WTC11 (cell line): ENCODE results near the gene GUF1. TPM values are rescaled to one million over a fixed set of nuclear protein-coding genes. Genes with fewer than 3 reads are reported as not detected.

ENCODE experiments used
- ATAC-seq: fragments of 200-7000 bp; cut with Tn5 transposase; 2 replicates; pipeline ENCODE4 v1.10.0; 2021; ENCODE audit warnings: mild to moderate bottlenecking, moderate library complexity
- CTCF ChIA-PET: fragments of 300-600 bp; sonication (Branson Sonifier 250); formaldehyde crosslinking; loops from one replicate; lab custom pipeline; 2021; ENCODE audit warnings: antibody characterized with exemption; lab: Charles Lee
- POLR2A ChIA-PET: fragments of 350-600 bp; sonication (Branson Sonifier 250); formaldehyde crosslinking; loops from one replicate; lab custom pipeline; 2021; ENCODE audit warnings: antibody characterized with exemption; lab: Charles Lee
- DNase-seq: peaks from one replicate; pipeline ENCODE4 v3.0.0; 2021; ENCODE audit warnings: low spot score
- H3K27ac Mint-ChIP-seq: 2 replicates; pipeline ENCODE4 v1.8.0; 2021; ENCODE audit warnings: mixed read lengths
- H3K27me3 Mint-ChIP-seq: 2 replicates; pipeline ENCODE4 v1.8.0; 2021; ENCODE audit warnings: low read depth, mild to moderate bottlenecking, moderate library complexity, mixed read lengths
- H3K36me3 Mint-ChIP-seq: 2 replicates; pipeline ENCODE4 v1.8.0; 2021; ENCODE audit warnings: mixed read lengths
- H3K4me1 Mint-ChIP-seq: 2 replicates; pipeline ENCODE4 v1.8.0; 2022; ENCODE audit warnings: mixed read lengths
- H3K4me3 Mint-ChIP-seq: 2 replicates; pipeline ENCODE4 v1.8.0; 2021; ENCODE audit warnings: mild to moderate bottlenecking, moderate library complexity, mixed read lengths
- H3K9me3 Mint-ChIP-seq: 2 replicates; pipeline ENCODE4 v1.8.0; 2021; ENCODE audit warnings: mixed read lengths
- AFF4 ChIP-seq: sonication (generic); formaldehyde crosslinking; IDR thresholded peaks from 2 replicates; pipeline ENCODE4 v1.8.1; 2023; ENCODE audit warnings: mild to moderate bottlenecking, missing genetic modification reagents, borderline replicate concordance
- ATF6 ChIP-seq: sonication (generic); formaldehyde crosslinking; IDR thresholded peaks from 2 replicates; pipeline ENCODE4 v1.8.1; 2023; ENCODE audit warnings: mild to moderate bottlenecking, missing genetic modification reagents
- CTCF ChIP-seq: fragments of 200-600 bp; IDR thresholded peaks from 2 replicates; pipeline ENCODE4 v1.8.0; 2022; ENCODE audit warnings: antibody characterized with exemption
- ESRRA ChIP-seq: sonication (generic); formaldehyde crosslinking; IDR thresholded peaks from 2 replicates; pipeline ENCODE4 v1.8.1; 2022; ENCODE audit warnings: mild to moderate bottlenecking, missing genetic modification reagents, borderline replicate concordance
- ETV6 ChIP-seq: sonication (generic); formaldehyde crosslinking; IDR thresholded peaks from 2 replicates; pipeline ENCODE4 v1.8.1; 2022; ENCODE audit warnings: mild to moderate bottlenecking, missing genetic modification reagents
- FOXK1 ChIP-seq: sonication (generic); formaldehyde crosslinking; IDR thresholded peaks from 2 replicates; pipeline ENCODE4 v1.8.0; 2022; ENCODE audit warnings: mild to moderate bottlenecking, moderate library complexity, missing genetic modification reagents
- HMGXB4 ChIP-seq: sonication (generic); formaldehyde crosslinking; IDR thresholded peaks from 2 replicates; pipeline ENCODE4 v1.8.1; 2023; ENCODE audit warnings: mild to moderate bottlenecking, moderate library complexity, missing genetic modification reagents
- IRF2 ChIP-seq: sonication (generic); formaldehyde crosslinking; IDR thresholded peaks from 2 replicates; pipeline ENCODE4 v1.8.0; 2022; ENCODE audit warnings: low read depth, missing genetic modification reagents, borderline replicate concordance
- KAT7 ChIP-seq: sonication (generic); formaldehyde crosslinking; IDR thresholded peaks from 2 replicates; pipeline ENCODE4 v1.8.1; 2023; ENCODE audit warnings: missing genetic modification reagents, mild to moderate bottlenecking, borderline replicate concordance
- MAX ChIP-seq: sonication (generic); formaldehyde crosslinking; IDR thresholded peaks from 2 replicates; pipeline ENCODE4 v1.8.0; 2022; ENCODE audit warnings: mild to moderate bottlenecking, missing genetic modification reagents
- MLX ChIP-seq: sonication (generic); formaldehyde crosslinking; IDR thresholded peaks from 2 replicates; pipeline ENCODE4 v1.8.1; 2023; ENCODE audit warnings: mild to moderate bottlenecking, missing genetic modification reagents, moderate library complexity
- MXD4 ChIP-seq: fragments of 250-450 bp; sonication (Bioruptor Pico); IDR thresholded peaks from 2 replicates; pipeline ENCODE4 v1.8.0; 2021; ENCODE audit warnings: mild to moderate bottlenecking, moderate library complexity, borderline replicate concordance
- NR1H2 ChIP-seq: sonication (generic); formaldehyde crosslinking; IDR thresholded peaks from 2 replicates; pipeline ENCODE4 v1.9.0; 2021; ENCODE audit warnings: mild to moderate bottlenecking, moderate library complexity, missing genetic modification reagents
- NR2C2 ChIP-seq: sonication (generic); formaldehyde crosslinking; IDR thresholded peaks from 2 replicates; pipeline ENCODE4 v1.8.0; 2022; ENCODE audit warnings: mild to moderate bottlenecking, missing genetic modification reagents
- PREB ChIP-seq: sonication (generic); formaldehyde crosslinking; IDR thresholded peaks from 2 replicates; pipeline ENCODE4 v1.8.1; 2022; ENCODE audit warnings: mild to moderate bottlenecking, missing genetic modification reagents, moderate library complexity, borderline replicate concordance
- SMAD4 ChIP-seq: sonication (generic); formaldehyde crosslinking; IDR thresholded peaks from 2 replicates; pipeline ENCODE4 v1.8.0; 2022; ENCODE audit warnings: mild to moderate bottlenecking, missing genetic modification reagents
- ZNF121 ChIP-seq: sonication (generic); formaldehyde crosslinking; IDR thresholded peaks from 2 replicates; pipeline ENCODE4 v1.8.0; 2023; ENCODE audit warnings: missing genetic modification reagents
- ZNF138 ChIP-seq: sonication (generic); formaldehyde crosslinking; conservative IDR thresholded peaks from 2 replicates; pipeline ENCODE4 v1.8.1; 2022; ENCODE audit warnings: mild to moderate bottlenecking, moderate library complexity, missing genetic modification reagents
- ZNF263 ChIP-seq: sonication (generic); formaldehyde crosslinking; IDR thresholded peaks from 2 replicates; pipeline ENCODE4 v1.8.1; 2022; ENCODE audit warnings: low read depth, mild to moderate bottlenecking, moderate library complexity, missing genetic modification reagents
- ZNF281 ChIP-seq: sonication (generic); formaldehyde crosslinking; IDR thresholded peaks from 2 replicates; pipeline ENCODE4 v1.8.0; 2023; ENCODE audit warnings: mild to moderate bottlenecking, missing genetic modification reagents
- ZNF512 ChIP-seq: sonication (generic); formaldehyde crosslinking; IDR thresholded peaks from 2 replicates; pipeline ENCODE4 v1.8.1; 2022; ENCODE audit warnings: missing genetic modification reagents, borderline replicate concordance
- total RNA-seq: library from RNA; stranded (reverse); gene quantifications from 3 replicates; pipeline ENCODE4 v1.2.3, GENCODE V29; 2021

Gene GUF1
- total RNA-seq, 1 experiment from 2014 or later, result 37.6 TPM

GRCh38 chr4:44716597-44716996 lies 38.4 kb downstream of the GUF1 start (continued):
- no peak for TF ChIP-seq MXD4 (CRISPR knock-in tag)
- TF ChIP-seq KAT7 (CRISPR knock-in tag), result no peak
- TF ChIP-seq MLX (CRISPR knock-in tag), result no peak
- no peak for TF ChIP-seq PREB (CRISPR knock-in tag)
- no peak for TF ChIP-seq ZNF512 (CRISPR knock-in tag)
- TF ChIP-seq ZNF281 (CRISPR knock-in tag), result no peak
- no peak for TF ChIP-seq ETV6
- no peak for TF ChIP-seq ZNF138 (CRISPR knock-in tag)
- no peak for TF ChIP-seq MAX (CRISPR knock-in tag)

- no peak for ATAC-seq
- CTCF ChIA-PET, result no interaction called here
- Mint-ChIP-seq H3K4me3 (no peak overlapping the region), H3K36me3 (no peaks in the 10 kb centered on the region), H3K27ac (no peak overlapping the region), H3K4me1 (peaks cover 22% of the 10 kb centered on the region), H3K9me3 (no peaks in the 10 kb centered on the region), H3K27me3 (peaks cover 3% of the 10 kb centered on the region)
- no peak for DNase-seq
- POLR2A ChIA-PET, result no interaction called here
- TF ChIP-seq AFF4 (CRISPR knock-in tag), result no peak
- no peak for TF ChIP-seq ZNF121 (CRISPR knock-in tag)
- TF ChIP-seq IRF2 (CRISPR knock-in tag), result no peak
- TF ChIP-seq SMAD4 (CRISPR knock-in tag), result no peak
- no peak for TF ChIP-seq FOXK1 (CRISPR knock-in tag)
- no peak for TF ChIP-seq ATF6
- TF ChIP-seq ZNF263 (CRISPR knock-in tag), result no peak
- TF ChIP-seq CTCF, result no peak
- TF ChIP-seq ESRRA, result no peak
- no peak for TF ChIP-seq NR2C2 (CRISPR knock-in tag)
- no peak for TF ChIP-seq HMGXB4 (CRISPR knock-in tag)
- no peak for TF ChIP-seq NR1H2 (CRISPR knock-in tag)
Measured at GRCh38 chr4:44720371-44720770, 42.2 kb downstream of the GUF1 start.
